ENCODE data around the gene SOX10.

The SOX10 gene

GRCh38 chr22:37983860-37984791, at the start of gene SOX10:
Gene SOX10 (minus strand): TSS chr22:37984555. CDS start chr22:37983784, 771 bp downstream.
- no peak for DNase-seq

GRCh38 chr22:38033522-38034277, 49.3 kb upstream of the SOX10 start:
- no peak for DNase-seq

GRCh38 chr22:38032681-38033521, 48.5 kb upstream of the SOX10 start:
- no peak for DNase-seq

GRCh38 chr22:38031491-38031890, 47.1 kb upstream of the SOX10 start:
- DNase-seq: no peak

GRCh38 chr22:38030311-38031133, 46.2 kb upstream of the SOX10 start:
- no peak for DNase-seq

GRCh38 chr22:38029901-38030300, 45.5 kb upstream of the SOX10 start:
- no peak for DNase-seq

- no peak for DNase-seq
These were observed 45.0 kb upstream of the SOX10 start for GRCh38 chr22:38029370-38029769.

- DNase-seq: no peak
These were observed 44.2 kb upstream of the SOX10 start for GRCh38 chr22:38028344-38029130.

GRCh38 chr22:38027487-38027886, 43.1 kb upstream of the SOX10 start:
- DNase-seq: no peak

- no peak for DNase-seq
These were observed 42.1 kb upstream of the SOX10 start for GRCh38 chr22:38026130-38027111.

GRCh38 chr22:38025514-38025913, 41.2 kb upstream of the SOX10 start:
- DNase-seq: no peak

GRCh38 chr22:38023045-38023444, 38.7 kb upstream of the SOX10 start:
- no peak for DNase-seq

GRCh38 chr22:38021206-38021605, 36.9 kb upstream of the SOX10 start:
- DNase-seq: no peak

GRCh38 chr22:38018938-38019827, 34.8 kb upstream of the SOX10 start:
- DNase-seq: no peak

GRCh38 chr22:38017939-38018885, 33.9 kb upstream of the SOX10 start:
- no peak for DNase-seq

GRCh38 chr22:38017272-38017920, 33.0 kb upstream of the SOX10 start:
- no peak for DNase-seq

All from stimulated activated CD4-positive, alpha-beta T cell treated with anti-CD3 and anti-CD28 coated beads, Interleukin-4, amount 100 ng/mL, for 1 hour (primary cell).